Ovary (tissue), 3 donors: Measurements from ENCODE around the gene AP1S2.
"Not testable (repeated sequence)": the region's sequence is repeated elsewhere in the genome, so short reads cannot be mapped to it uniquely, and the experiment has no call there.

Source experiments
- EP300 ChIP-seq: sonication (generic); formaldehyde crosslinking; IDR thresholded peaks from one replicate; pipeline ENCODE4 v1.6.1; 2017; ENCODE audit warnings: antibody characterized with exemption
- POLR2A ChIP-seq: fragments of 450-650 bp; IDR thresholded peaks from one replicate; pipeline ENCODE4 v1.6.1; 2017; ENCODE audit warnings: antibody characterized with exemption, mild to moderate bottlenecking, moderate library complexity
- TF ChIP-seq, protein P1 (sequence below), 3 donors: fragments of 450-650 bp in 2 of 3; fragments of 200-600 bp in 1 of 3; IDR thresholded peaks; one replicate each; pipeline versions ENCODE4 v1.5.1 to v1.8.0; 2016 to 2022; ENCODE audit warnings: antibody characterized with exemption in 3 of 3, mild to moderate bottlenecking in 1 of 3
- donor health status: DM: no; HTN: no; CAD: no.

DNA sequence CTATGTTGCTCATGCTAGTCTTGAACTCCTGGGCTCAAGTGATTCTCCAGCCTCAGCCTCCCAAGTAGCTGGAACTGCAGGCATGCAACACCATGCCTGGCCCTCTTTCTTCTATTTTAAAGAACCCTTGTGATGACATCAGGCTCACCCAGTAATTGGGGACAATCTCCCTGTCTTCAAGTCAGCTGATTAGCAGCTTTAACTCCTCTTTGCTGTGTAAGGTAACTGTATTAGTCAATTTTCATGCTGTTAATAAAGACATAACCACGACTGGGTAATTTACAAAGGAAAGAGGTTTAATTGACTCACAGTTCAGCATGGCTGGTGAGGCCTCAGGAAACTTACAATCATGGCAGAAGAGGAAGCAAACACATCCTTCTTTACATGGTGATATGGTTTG, 23.3 kb upstream of the AP1S2 start:
- TF ChIP-seq, protein P1, sequence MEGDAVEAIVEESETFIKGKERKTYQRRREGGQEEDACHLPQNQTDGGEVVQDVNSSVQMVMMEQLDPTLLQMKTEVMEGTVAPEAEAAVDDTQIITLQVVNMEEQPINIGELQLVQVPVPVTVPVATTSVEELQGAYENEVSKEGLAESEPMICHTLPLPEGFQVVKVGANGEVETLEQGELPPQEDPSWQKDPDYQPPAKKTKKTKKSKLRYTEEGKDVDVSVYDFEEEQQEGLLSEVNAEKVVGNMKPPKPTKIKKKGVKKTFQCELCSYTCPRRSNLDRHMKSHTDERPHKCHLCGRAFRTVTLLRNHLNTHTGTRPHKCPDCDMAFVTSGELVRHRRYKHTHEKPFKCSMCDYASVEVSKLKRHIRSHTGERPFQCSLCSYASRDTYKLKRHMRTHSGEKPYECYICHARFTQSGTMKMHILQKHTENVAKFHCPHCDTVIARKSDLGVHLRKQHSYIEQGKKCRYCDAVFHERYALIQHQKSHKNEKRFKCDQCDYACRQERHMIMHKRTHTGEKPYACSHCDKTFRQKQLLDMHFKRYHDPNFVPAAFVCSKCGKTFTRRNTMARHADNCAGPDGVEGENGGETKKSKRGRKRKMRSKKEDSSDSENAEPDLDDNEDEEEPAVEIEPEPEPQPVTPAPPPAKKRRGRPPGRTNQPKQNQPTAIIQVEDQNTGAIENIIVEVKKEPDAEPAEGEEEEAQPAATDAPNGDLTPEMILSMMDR (IDR thresholded peaks at IDR 0.05) = not testable (repeated sequence)
- TF ChIP-seq EP300, POLR2A: not testable (repeated sequence)
